ENCODE data around the gene ASIC5.

The ASIC5 gene

DNA sequence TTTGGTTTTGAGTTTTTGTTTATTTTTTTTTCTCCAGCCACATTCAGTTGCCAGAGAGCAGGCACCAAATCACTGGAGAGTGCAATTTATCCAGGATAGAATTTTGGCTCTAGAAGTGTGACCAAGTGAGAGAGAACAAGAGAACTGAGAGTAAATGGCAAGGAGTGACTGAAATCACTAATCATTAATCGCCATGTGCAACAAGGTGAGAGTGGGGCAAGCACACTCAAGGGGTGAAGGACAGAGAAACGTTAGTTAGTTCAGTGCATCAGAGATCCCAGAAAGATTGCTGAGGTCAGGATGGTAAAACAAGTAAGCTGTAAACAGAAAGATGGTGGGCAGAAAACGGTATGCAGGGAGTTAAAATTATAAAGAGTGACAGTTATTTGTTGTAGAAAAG is 17.8 kb upstream of the ASIC5 start:
- in situ Hi-C loops (cut with MboI; ENCODE audit: low sequenced_read_pairs): no loop called here

DNA sequence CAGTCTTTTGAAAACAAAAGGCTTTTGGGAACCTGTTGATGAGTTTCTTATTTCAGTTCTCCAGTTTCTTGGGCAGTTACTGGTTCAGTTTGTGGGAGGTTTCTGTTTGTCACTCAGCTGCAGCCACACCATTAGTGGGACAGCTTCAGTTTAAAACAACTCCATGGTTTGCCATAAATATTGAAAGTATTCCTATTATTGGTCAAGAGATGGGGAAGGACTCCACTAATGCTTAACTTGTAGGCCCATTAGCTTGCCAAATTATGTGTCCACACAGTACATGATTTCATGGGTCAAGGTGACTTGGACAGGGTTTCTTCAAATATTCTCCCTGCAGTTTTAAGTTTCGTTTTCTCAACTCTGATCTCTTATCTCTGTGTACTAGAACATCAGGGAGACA is 15.5 kb upstream of the ASIC5 start:
- in situ Hi-C loops (cut with MboI; ENCODE audit: low sequenced_read_pairs): no loop called here

DNA sequence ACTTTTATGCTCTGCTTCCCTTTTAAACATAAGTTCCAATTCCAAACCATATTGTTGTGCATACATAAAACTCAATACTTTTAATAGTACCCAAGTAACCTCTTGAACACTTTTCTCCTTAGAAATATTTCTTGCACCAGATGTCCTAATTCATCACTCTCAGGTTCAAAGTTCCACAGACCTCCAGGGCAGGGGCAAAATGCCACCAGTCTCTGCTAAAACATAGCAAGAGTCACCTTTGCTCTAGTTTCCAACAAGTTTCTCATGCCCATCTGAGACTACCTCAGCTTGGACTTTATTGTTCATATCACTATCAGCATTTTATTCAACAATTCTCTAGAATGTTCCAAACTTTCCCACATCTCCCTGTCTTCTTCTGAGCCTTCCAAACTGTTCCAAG is 13.7 kb upstream of the ASIC5 start:
- in situ Hi-C loops (cut with MboI; ENCODE audit: low sequenced_read_pairs): no loop called here

DNA sequence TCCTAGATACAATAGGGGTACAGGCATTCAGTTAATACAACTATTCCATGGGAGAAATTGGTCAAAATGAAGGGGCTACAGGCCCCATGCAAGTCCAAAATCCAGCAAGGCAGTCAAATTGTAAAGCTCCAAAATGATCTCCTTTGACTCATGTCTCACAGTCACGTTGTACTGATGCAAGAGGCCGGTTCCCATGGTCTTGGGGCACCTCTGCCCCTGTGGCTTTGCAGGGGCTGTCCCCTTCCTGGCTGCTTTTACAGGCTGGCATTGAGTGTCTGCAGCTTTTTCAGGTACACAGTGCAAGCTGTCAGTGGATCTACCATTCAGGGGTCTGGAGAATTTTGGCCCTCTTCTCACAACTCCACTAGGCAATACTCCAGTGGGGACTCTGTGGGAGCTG is 12.5 kb upstream of the ASIC5 start:
- in situ Hi-C loops (cut with MboI; ENCODE audit: low sequenced_read_pairs): no loop called here

DNA sequence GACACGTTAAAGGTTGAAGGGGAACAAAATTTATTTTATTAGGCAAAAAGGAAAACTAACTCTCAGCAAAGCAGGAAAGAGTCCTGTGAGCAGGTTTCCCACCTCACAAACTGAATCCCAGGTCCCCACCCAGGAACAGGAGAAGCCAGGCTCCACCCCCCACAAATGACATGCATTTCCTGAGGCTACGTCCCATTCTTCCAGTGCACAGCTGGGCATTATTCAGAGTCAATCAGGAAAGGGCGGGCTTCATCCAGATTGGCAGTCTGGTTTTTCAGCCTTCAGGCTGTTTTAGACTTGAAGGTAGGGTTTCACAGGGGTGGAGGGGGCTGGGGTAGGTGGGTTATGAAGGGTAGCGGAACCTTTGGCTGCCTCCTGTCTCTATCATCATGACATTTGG is 11.9 kb upstream of the ASIC5 start:
- in situ Hi-C loops (cut with MboI; ENCODE audit: low sequenced_read_pairs): no loop called here

DNA sequence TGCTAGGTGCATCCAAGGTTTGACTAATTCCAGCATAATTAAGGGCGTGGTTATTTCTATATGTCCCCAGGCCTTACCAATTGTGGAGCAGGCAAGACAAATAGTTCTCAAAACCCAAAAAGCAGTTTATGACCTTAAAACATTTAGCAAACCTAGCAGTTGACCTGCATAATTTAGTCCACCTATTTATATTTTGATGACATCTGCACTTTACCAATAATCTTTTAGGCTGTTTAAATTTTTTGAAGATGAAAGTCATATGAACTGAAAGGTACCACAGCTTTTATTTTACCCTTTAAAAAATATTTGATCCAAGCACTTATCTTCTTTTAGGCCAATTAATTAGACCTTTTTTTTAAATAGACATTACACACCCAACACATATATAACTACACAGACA is 9.8 kb upstream of the ASIC5 start:
- in situ Hi-C loops (cut with MboI; ENCODE audit: low sequenced_read_pairs): no loop called here

DNA sequence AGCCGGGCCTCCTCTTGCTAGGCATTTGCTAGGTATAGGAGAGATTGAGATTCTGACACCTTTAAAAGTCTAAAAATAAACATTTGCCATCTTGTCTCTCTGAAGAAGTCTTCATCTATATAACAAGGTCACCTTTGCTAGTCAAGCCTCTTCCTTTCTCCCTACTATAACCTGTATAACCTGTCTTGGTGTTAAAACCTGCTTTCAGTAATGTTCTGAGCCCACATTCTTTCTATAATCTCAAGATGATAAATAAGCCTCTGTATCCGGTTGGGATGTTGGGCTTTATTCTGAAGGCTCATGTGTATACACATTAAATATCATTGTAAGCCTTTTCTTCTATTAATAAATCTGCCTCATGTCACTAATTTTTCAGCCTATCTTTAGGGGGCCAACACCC is 10.2 kb downstream of the ASIC5 start:
- in situ Hi-C loops (cut with MboI; ENCODE audit: low sequenced_read_pairs): no loop called here

DNA sequence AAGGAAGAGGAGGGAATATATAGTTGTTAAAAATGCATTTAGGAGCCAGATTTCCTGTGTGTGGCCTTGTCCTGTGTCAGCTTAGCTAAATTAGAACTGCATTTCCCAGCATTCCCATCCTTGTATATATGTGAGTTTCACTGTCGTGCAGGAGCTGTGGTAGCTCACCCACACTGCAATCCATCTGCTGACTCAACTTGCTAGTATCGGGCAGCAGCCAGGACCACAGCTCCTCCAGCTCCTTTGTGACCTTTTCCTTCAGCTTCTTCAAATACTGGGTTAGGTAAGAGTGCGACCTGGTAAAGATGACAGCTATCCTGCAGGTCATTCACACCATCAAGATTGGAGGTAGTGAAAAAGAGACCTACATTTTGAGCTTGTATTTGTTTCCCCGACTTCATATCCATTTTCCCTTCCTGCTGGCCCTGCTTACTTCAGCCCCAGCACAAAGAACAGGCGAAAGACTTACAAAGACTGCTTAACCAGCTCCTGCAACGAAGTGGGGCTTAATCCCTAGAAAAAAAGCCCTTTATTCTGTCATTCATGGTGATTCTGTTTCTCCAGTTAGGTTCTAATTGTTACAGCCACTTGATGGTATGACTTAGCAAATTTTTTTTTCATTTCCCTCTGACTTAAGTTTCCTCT is 11.4 kb downstream of the ASIC5 start:
- in situ Hi-C loops (cut with MboI; ENCODE audit: low sequenced_read_pairs): no loop called here

DNA sequence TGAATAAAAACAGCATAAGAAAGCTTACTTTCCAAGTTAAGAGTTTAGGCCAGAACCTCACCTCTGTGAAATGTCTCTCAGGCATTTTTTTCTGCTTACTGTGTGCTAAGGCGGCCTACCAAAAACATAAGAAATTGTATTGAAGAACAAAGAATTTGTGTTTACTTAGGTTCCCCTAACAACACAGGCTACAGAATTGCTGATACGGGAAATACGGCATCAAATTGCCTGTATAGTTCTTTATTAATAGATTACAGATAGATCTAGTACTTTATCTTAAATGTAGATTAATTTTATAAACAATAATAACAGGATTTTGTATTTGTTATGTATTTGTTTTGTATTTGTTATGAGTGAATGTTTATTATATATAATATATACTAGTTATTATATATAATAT is 12.9 kb downstream of the ASIC5 start:
- in situ Hi-C loops (cut with MboI; ENCODE audit: low sequenced_read_pairs): no loop called here

DNA sequence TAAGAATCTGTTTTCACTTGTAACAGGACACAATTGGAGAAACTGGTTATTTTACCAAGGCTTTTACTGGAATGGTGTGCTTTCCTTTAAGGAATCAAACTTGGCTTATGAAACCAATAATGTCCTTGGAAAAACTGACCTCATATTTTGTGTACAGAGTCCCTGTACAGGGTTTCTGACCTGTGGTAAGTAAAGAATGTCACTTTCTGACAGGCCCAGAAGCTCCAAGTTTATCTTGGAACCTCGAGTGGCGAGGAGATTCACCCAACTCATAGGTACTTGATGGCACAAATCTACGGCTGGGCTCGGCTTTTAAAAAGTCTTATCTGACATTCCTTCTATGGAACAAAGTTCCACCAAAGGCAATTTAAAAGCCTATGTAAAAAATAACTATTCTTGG is 17.0 kb downstream of the ASIC5 start:
- in situ Hi-C loops (cut with MboI; ENCODE audit: low sequenced_read_pairs): no loop called here

DNA sequence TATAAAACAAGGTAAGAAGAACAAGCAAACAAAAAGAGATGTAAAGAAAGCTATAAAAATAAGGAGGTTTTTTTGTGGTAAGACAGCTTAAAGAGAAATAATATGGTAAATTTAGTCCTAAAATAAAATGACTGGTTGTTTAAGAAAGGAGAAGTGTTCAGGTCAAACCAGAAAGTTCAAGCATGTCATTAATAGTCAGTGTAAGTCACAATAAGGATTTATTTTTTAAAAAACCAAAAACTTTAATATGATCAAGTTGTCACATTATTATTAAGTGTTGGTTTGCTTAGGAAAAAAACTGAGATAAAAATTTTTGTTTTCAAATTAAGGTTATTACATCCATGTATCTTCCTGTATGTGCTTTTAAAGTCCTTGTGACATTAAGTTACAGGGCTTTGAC is 19.1 kb downstream of the ASIC5 start:
- in situ Hi-C loops (cut with MboI; ENCODE audit: low sequenced_read_pairs): no loop called here

DNA sequence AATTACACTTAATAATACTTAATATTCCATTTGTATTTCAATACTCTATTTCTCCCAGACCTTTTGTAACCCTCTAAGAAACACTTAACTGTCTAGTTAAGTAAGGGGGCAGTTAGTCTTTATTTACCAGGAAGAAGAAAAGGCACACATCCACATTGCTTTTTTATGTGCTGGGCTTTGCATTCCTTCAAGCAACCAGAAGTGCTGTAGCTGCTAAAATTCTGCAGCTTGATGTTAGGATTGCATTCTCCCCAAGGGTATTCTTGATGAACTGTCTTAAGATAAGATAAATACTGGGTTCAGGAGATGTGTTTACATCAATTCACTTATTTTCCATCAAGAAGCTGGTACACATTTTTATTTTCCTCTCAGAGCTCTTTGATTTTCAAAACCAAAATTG is 24.0 kb downstream of the ASIC5 start:
- in situ Hi-C loops (cut with MboI; ENCODE audit: low sequenced_read_pairs): no loop called here

DNA sequence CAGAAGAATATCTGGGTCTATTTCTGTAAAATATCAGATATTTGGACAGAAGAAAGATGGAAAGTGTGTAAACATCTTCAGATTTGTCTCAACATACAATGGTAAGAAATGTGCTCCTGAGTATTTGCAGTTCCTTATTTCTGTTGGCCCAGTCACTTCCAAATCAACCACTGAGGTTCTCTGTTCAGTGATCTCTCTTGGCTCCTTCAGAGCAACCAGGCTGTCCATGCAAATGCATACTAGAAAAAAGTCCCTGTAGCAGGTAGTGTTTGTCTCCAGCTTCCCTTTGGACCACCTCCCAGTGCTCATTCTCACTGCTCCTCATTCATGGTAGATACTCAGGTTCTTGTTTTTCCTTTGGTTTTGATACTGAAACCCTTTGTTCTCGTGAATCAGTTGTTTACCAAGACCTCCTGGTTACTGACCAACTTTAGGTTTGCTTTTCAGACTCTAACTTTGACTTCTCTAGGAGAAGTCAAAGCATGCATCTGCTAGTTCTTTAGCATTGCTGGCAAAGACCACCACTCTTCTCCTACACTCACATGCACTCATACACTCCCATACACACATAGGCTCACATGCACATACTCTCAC is 28.8 kb downstream of the ASIC5 start:
- in situ Hi-C loops (cut with MboI; ENCODE audit: low sequenced_read_pairs): no loop called here

DNA sequence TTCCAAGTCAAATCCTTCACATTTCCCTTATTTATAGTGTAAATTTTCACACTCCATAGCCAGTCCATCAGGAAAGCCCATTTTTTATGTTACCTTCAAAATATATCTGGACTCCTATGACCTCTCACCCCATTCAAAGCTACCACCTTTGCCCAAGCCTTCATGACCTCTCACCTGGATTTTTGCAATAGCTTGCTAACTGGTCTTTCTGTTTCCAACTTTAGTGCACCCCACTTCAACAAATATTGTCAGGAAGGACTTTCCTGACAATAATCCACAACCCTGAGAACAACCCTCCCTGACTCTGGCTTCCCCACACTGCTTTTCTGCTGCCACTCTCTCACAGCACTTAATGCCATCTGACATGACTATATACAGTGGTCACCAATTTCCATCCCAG is 33.4 kb downstream of the ASIC5 start:
- in situ Hi-C loops (cut with MboI; ENCODE audit: low sequenced_read_pairs): no loop called here

DNA sequence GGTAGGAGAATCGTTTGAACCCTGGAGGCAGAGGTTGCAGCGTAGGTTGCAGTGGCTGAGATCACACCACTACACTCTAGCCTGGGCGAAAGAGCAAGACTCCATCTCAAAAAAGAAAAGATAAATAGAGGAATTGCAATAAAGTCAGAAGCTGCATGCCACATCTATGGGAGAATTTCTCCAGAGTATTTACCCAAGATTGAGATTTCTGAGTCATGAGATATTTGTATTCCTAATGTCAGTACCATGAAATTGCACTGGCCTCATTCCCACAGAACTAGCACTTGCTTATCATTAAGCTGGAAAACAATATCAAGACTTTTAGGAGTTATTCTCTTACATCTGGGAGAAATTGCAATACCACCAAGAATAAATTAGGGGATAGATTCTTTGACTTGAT is 37.4 kb downstream of the ASIC5 start:
- in situ Hi-C loops (cut with MboI; ENCODE audit: low sequenced_read_pairs): no loop called here

DNA sequence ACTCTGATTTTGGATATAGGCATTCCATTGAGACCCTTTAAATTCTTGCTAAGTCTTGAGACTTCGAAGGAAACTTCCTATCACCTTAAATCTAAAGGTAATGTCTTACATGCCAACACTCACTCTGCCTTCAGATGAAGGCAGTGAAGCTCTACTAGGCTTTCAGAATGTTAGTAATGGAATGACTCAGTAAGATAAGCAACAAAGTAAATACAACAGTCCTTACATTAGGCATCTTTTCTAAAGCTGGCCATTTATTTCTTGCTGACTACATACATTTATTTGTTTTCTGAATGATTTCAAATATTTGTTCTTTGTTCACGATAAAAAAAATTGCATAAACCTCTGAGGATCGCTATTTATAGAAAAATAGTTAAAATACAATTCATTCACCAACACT is 43.5 kb downstream of the ASIC5 start:
- in situ Hi-C loops (cut with MboI; ENCODE audit: low sequenced_read_pairs): no loop called here

DNA sequence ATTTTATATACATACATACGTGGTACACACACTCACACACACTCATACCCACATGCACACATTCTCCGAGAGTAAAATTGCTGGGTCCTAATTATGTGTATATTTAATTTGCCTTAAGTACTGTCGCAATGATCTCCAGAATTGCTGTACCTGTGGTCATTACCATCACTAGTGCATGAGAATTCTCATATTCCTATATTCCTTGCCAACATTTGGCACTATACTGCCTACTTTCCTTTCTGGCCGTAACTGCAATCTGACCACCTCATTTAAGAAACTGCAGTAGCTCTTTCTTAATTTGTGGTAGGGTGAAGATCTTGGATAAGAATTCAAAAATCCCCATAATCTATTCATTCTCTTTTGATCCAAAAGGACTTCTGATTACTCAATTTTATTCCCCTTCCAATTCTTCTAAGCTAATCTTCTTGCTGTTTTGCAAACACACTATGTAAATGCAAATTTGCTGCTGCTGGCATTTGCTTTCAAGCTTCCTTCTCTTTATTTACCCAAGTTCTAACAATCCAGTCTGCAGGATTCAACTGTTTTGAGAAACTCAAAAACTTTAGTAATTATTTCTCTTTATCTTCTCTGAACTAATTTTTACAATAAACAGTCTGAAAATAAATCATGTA is 45.1 kb downstream of the ASIC5 start:
- in situ Hi-C loops (cut with MboI; ENCODE audit: low sequenced_read_pairs): no loop called here

DNA sequence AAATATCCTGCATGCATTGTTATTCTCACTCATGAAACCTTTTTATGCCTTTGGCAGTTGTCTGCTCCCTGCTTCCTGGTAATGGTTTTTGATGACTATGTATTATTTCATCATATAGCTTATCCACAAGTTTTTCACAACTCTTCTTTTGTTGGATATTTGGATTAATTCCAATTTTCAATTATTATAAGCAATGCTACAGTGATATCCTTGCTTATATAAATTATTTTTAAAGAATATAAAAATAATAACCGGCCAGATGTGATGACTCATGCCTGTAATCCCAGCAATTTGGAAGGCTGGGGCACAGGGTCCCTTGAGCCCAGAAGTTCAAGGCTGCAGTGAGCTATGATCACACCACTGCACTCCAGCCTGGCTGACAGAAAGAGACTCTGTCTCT is 47.0 kb downstream of the ASIC5 start:
- in situ Hi-C loops (cut with MboI; ENCODE audit: low sequenced_read_pairs): no loop called here

DNA sequence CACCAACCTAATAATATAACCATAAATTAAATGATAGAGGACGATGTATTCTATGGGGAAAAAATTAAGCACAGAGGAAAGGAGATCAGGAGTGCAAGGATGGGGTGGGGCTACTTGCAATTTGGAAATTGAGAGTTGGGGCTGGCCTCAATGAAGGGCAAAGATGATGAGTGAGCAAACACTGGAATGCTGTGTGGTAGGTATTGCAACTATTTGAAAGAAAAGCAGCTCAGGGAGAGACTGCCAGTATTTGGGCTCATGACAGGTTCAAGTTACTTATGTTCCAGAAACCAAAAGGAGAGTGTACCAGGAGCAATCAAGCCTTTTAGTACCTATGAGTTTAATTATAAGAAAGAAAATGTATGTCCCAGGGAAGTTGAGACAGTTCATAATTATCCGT is 47.4 kb downstream of the ASIC5 start:
- in situ Hi-C loops (cut with MboI; ENCODE audit: low sequenced_read_pairs): no loop called here

DNA sequence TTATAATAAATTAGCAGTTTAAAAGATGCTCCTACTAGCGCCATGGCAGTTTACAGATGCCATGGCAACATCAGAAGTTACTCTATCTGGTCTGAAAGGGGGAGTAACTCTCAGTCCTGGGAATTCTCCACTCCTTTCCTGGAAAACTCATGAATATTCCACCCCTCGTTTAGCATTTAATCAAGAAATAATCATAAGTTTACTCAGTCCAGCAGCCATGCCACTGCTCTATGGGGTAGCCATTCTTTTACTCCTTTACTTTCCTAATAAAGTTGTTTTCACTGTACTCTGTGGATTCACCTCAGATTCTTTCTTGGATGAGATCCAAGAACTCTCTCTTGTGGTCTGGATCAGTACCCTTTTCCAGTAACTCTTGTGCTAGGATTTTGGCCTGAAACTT is 55.0 kb downstream of the ASIC5 start:
- in situ Hi-C loops (cut with MboI; ENCODE audit: low sequenced_read_pairs): no loop called here

DNA sequence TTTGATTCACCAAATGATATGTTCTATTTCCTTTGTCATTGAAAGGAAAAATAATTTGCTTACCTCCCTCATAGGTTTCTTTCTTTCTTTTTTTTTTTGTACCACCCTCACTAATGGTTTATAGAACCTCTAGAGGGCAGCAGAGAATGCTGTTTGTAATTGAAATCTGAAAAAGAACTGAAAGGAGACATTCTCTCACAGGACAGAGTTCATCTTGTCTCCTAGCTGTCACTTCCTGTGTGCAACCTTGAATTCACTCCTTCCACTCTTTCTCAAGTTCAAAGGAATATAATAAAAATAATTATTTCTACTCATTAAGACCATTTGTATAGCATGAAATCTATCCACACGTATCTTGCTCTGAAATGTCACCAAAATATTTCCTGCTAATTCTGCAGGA is 56.2 kb downstream of the ASIC5 start:
- in situ Hi-C loops (cut with MboI; ENCODE audit: low sequenced_read_pairs): no loop called here

DNA sequence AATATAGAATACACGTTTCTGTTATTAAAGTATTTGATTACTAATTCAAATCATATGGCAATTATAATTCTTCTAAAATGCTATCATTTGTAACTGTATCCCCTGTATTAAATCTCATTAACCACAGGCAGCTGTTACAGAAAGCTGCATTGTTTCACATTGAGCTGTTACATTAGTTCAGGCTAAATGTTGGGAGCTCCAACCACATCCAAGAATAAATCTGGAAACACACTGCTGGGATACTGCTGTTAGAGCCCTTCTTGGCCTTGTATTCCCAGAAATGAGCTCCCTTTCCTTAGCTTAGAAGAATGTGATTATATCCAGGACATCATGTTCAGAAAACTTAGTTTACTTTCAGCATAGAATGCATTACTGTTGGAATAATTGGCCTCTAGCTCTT is 59.1 kb downstream of the ASIC5 start:
- in situ Hi-C loops (cut with MboI; ENCODE audit: low sequenced_read_pairs): no loop called here

DNA sequence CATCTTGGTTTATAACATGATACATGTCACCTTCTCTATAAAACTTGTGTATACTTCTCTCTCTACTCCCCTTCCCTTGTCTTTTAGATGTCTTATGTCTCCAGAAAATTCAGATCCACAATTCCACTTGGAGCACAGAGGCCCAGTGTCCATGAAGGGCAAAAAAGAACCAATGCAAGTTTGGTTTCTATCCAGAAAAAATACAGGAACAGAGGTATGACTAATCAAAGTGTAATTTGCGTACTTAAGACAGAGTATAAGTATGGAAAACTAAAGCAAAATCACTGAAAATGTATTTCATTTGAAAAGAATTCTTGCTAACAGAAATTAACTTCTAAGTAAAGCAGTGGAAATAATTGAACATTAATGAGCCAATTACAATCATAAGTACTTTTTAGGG is 61.1 kb downstream of the ASIC5 start:
- in situ Hi-C loops (cut with MboI; ENCODE audit: low sequenced_read_pairs): no loop called here
